Upper lobe of left lung (tissue), 6 donors: ENCODE results near the gene TTC4. TPM values are rescaled to one million over a fixed set of nuclear protein-coding genes. Genes with fewer than 3 reads are reported as not detected.

Source experiments
- ATAC-seq, 2 donors: fragments of 200-7000 bp; cut with Tn5 transposase; one replicate each; pipeline ENCODE4 v1.9.1; 2022; ENCODE audit warnings: mild to moderate bottlenecking in 2 of 2, moderate library complexity in 2 of 2; ENCODE audit not compliant: low FRiP score in 2 of 2
- DNase-seq, 2 donors: peaks; one replicate each; pipeline ENCODE4 v3.0.0-alpha.2; 2019 to 2020
- H3K27ac ChIP-seq, 4 donors: fragments of 200-600 bp; sonication (generic); one replicate each; pipeline ENCODE4 v1.5.1; 2016 to 2019
- H3K27me3 ChIP-seq, 4 donors: fragments of 200-600 bp; sonication (generic); one replicate each; pipeline ENCODE4 v1.5.1; 2017 to 2019
- H3K36me3 ChIP-seq, 4 donors: fragments of 200-600 bp; sonication (generic); one replicate each; pipeline ENCODE4 v1.5.1; 2016 to 2019
- H3K4me1 ChIP-seq, 4 donors: fragments of 200-600 bp; sonication (generic); one replicate each; pipeline ENCODE4 v1.5.1; 2018 to 2019
- H3K4me3 ChIP-seq, 4 donors: fragments of 200-600 bp; sonication (generic); one replicate each; pipeline ENCODE4 v1.5.1; 2017 to 2019; ENCODE audit warnings: mild to moderate bottlenecking in 2 of 4, moderate library complexity in 1 of 4
- H3K9me3 ChIP-seq, 4 donors: fragments of 200-600 bp; sonication (generic); one replicate each; pipeline ENCODE4 v1.5.1; 2018 to 2019
- CTCF ChIP-seq, 6 experiments: fragments of 450-650 bp in 4 of 6; fragments of 200-600 bp in 2 of 6; sonication (generic) in 2 of 6; IDR thresholded peaks; one replicate each; pipeline ENCODE4 v1.5.1; 2016 to 2019; ENCODE audit warnings: antibody characterized with exemption in 6 of 6
- EP300 ChIP-seq, 4 donors: sonication (generic); formaldehyde crosslinking; IDR thresholded peaks; one replicate each; pipeline ENCODE4 v1.5.1; 2017; ENCODE audit warnings: antibody characterized with exemption in 4 of 4, control low read depth in 2 of 4
- POLR2A ChIP-seq, 4 donors: fragments of 450-650 bp; IDR thresholded peaks; one replicate each; pipeline ENCODE4 v1.5.1; 2016 to 2017; ENCODE audit warnings: antibody characterized with exemption in 4 of 4, mild to moderate bottlenecking in 2 of 4
- POLR2AphosphoS5 ChIP-seq, 2 donors: sonication (generic); formaldehyde crosslinking; IDR thresholded peaks; one replicate each; pipeline ENCODE4 v1.5.1; 2017; ENCODE audit warnings: antibody characterized with exemption in 2 of 2
- WGBS, 2 donors: methylation state at CpG; one replicate each; pipeline ENCODE4 v1.1.5; 2017 to 2018; 5-methylcytosine and 5-hydroxymethylcytosine counted together
- total RNA-seq, 6 donors: library from RNA; depleted of rRNA in 4 of 6; stranded (reverse); fragments of >200 nt in 4 of 6; gene quantifications; one replicate each; pipeline versions ENCODE4 v1.1.0 to v1.2.1, GENCODE V29; 2016 to 2021
- donor health status: DM: no; HTN: no; CAD: no; lungs with moderate emphysema.
- donor health status: DM: no; HTN: yes; CAD: no; lungs with severe emphysema.

Gene TTC4
- total RNA-seq, 6 donors from 2014 or later, result 6.1 to 28.1 (median 17.0) TPM

DNA sequence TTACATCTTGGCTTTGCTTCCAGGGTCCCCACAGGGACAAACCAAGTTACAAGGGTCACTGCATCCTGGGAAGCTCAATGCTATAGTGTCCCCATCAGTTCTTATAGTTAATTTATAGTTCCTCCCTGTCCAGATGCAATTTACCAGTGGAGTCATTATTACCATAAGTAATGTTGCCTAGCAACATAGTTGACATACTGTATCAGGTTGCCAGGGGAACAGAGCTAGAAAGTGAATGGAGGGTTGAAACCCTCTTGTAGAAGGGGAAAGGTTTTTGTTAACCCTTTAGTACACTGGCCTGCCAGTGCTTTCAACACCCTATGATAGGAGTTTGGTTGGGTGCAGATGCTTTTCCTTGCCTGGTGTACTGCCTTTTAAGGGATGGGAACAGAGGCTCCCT lies 34.3 kb upstream of the TTC4 start:
- H3K27ac ChIP-seq, result no peak overlapping the region
- TF ChIP-seq POLR2AphosphoS5 (IDR thresholded peaks at IDR 0.05) (no peak), POLR2A (IDR thresholded peaks at IDR 0.05) (no peak), CTCF (IDR thresholded peaks at IDR 0.05) (no peak), EP300 (IDR thresholded peaks at IDR 0.05) (no peak)
- H3K9me3 ChIP-seq, result no peaks in the 10 kb centered on the region
- ATAC-seq, result no peak
- no peaks in the 10 kb centered on the region for H3K4me1 ChIP-seq
- no peak for DNase-seq
- no peak overlapping the region for H3K4me3 ChIP-seq
- no peaks in the 10 kb centered on the region for H3K27me3 ChIP-seq
- H3K36me3 ChIP-seq, result no peaks in the 10 kb centered on the region

GRCh38 chr1:54683453-54683852 lies 32.2 kb upstream of the TTC4 start:
- Histone ChIP-seq H3K4me1 (no peaks in the 10 kb centered on the region), H3K9me3 (no peaks in the 10 kb centered on the region), H3K4me3 (no peak overlapping the region), H3K27me3 (no peaks in the 10 kb centered on the region), H3K36me3 (no peaks in the 10 kb centered on the region), H3K27ac (no peak overlapping the region)
- 87 to 88% methylated on average over 6 of the region's 6 CpGs for WGBS, 2 donors
- TF ChIP-seq EP300 (IDR thresholded peaks at IDR 0.05) (no peak), POLR2AphosphoS5 (IDR thresholded peaks at IDR 0.05) (no peak), POLR2A (IDR thresholded peaks at IDR 0.05) (no peak), CTCF (IDR thresholded peaks at IDR 0.05) (no peak)
- ATAC-seq, result no peak
- no peak for DNase-seq

GRCh38 chr1:54685335-54685905 lies 30.2 kb upstream of the TTC4 start:
- Histone ChIP-seq H3K27me3 (no peaks in the 10 kb centered on the region), H3K4me3 (no peak overlapping the region), H3K4me1 (no peaks in the 10 kb centered on the region), H3K9me3 (no peaks in the 10 kb centered on the region), H3K27ac (no peak overlapping the region), H3K36me3 (no peaks in the 10 kb centered on the region)
- ATAC-seq (no peak), DNase-seq (no peak)
- 82 to 90% methylated on average over 3 to 4 of the region's 4 CpGs for WGBS, 2 donors
- TF ChIP-seq POLR2AphosphoS5 (IDR thresholded peaks at IDR 0.05), result no peak
- TF ChIP-seq CTCF (IDR thresholded peaks at IDR 0.05), result no peak
- no peak for TF ChIP-seq POLR2A (IDR thresholded peaks at IDR 0.05)
- TF ChIP-seq EP300 (IDR thresholded peaks at IDR 0.05), result no peak

DNA sequence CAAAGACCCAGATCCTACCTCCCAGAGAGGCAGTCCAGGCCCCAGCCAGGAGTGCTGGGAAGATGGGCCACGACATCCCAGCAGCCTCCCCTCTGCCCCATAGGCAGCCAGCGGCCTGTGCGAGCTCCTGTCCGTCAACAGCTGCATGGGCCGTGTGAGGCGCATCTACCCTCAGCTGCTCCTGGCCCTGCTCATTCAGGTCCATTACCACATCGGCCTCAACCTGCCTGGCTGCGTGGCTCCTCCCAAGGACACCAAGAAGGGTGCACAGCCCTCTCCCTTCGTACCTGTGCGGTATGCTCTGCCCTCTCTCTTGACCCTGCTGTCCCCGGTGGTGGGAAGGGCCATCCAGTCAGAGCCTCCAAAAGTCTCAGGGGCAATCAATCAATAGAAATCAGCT lies 29.5 kb upstream of the TTC4 start:
- WGBS, 2 donors, result 72 to 89% methylated on average over 2 to 11 of the region's 11 CpGs
- peak in 1 of 2 donors; percentile 25 for ATAC-seq
- Histone ChIP-seq H3K27ac (no peak overlapping the region), H3K27me3 (no peaks in the 10 kb centered on the region), H3K4me3 (no peak overlapping the region), H3K4me1 (no peaks in the 10 kb centered on the region), H3K9me3 (no peaks in the 10 kb centered on the region), H3K36me3 (no peaks in the 10 kb centered on the region)
- no peak for DNase-seq
- no peak for TF ChIP-seq POLR2A (IDR thresholded peaks at IDR 0.05)
- no peak for TF ChIP-seq POLR2AphosphoS5 (IDR thresholded peaks at IDR 0.05)
- TF ChIP-seq CTCF (IDR thresholded peaks at IDR 0.05), result no peak
- TF ChIP-seq EP300 (IDR thresholded peaks at IDR 0.05), result no peak

- Histone ChIP-seq H3K36me3 (no peaks in the 10 kb centered on the region), H3K27me3 (no peaks in the 10 kb centered on the region)
- no peak for ATAC-seq
Observed at GRCh38 chr1:54694771-54695170, 20.9 kb upstream of the TTC4 start.

More at GRCh38 chr1:54694771-54695170, 20.9 kb upstream of the TTC4 start:
- TF ChIP-seq POLR2AphosphoS5 (IDR thresholded peaks at IDR 0.05) (no peak), EP300 (IDR thresholded peaks at IDR 0.05) (no peak), POLR2A (IDR thresholded peaks at IDR 0.05) (no peak), CTCF (IDR thresholded peaks at IDR 0.05) (no peak)
- WGBS, 2 donors, result 87 to 90% methylated on average over 7 to 8 of the region's 8 CpGs
- Histone ChIP-seq H3K4me1 (no peaks in the 10 kb centered on the region), H3K27ac (no peak overlapping the region), H3K4me3 (no peak overlapping the region), H3K9me3 (no peaks in the 10 kb centered on the region)
- DNase-seq, result no peak
